ENCODE results near the gene SBK2. TPM values are rescaled to one million over a fixed set of nuclear protein-coding genes. Genes with fewer than 3 reads are reported as not detected.

The SBK2 gene
- total and polyA plus RNA-seq, 8 donors = not detected

DNA sequence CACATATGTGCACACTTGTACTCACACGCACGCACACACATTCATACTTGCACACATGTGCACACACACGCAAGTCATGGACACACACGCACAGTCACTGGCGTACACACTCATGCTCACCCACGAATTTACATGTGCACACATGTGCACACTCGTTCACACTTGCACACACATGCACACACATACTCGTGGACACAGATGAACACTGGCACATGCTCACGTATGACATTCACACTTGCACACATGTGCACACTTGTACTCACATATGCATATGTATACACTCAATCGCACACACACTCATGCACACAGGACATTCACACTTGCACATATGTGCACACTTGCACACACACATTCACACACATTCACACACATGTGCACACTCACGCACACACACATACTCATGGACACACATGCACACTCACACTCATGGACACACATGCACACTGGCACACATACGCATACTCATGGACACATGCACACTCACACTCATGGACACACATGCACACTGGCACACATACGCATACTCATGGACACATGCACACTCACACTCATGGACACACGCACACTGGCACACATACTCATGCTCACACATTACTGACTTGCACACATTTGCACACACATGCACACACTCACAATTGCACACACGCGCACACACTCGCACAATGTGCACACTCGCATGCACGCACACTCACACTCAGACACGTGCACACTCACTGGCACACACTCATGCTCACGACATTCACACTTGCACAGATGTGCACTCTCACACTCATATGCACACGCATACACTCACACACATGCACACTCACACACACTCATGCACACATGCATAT, 9.5 kb downstream of the SBK2 start:
- H3K4me3 ChIP-seq = no peak overlapping the region
- no peaks in the 10 kb centered on the region for H3K9me3 ChIP-seq
- peaks cover 8 to 26% (median 15%) of the 10 kb centered on the region in 4 donors for H3K4me1 ChIP-seq
- no peak for TF ChIP-seq POLR2A (IDR thresholded peaks at IDR 0.05)
- TF ChIP-seq, protein P1, sequence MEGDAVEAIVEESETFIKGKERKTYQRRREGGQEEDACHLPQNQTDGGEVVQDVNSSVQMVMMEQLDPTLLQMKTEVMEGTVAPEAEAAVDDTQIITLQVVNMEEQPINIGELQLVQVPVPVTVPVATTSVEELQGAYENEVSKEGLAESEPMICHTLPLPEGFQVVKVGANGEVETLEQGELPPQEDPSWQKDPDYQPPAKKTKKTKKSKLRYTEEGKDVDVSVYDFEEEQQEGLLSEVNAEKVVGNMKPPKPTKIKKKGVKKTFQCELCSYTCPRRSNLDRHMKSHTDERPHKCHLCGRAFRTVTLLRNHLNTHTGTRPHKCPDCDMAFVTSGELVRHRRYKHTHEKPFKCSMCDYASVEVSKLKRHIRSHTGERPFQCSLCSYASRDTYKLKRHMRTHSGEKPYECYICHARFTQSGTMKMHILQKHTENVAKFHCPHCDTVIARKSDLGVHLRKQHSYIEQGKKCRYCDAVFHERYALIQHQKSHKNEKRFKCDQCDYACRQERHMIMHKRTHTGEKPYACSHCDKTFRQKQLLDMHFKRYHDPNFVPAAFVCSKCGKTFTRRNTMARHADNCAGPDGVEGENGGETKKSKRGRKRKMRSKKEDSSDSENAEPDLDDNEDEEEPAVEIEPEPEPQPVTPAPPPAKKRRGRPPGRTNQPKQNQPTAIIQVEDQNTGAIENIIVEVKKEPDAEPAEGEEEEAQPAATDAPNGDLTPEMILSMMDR (IDR thresholded peaks at IDR 0.05) = no peak
- TF ChIP-seq POLR2AphosphoS5 (IDR thresholded peaks at IDR 0.05) = no peak
- no peak for TF ChIP-seq EP300 (IDR thresholded peaks at IDR 0.05)
- H3K27me3 ChIP-seq = peaks cover 0 to 37% (median 0%) of the 10 kb centered on the region in 3 donors
- no peak overlapping the region for H3K27ac ChIP-seq
- intact Hi-C loops (cut with DNase I; ENCODE audit: low total_unique reads) = no loop called here
- no peak for DNase-seq
- H3K36me3 ChIP-seq = no peaks in the 10 kb centered on the region
- 79 to 90% (median 81%) methylated on average over 21 to 22 of the region's 22 CpGs for WGBS, 5 donors

DNA sequence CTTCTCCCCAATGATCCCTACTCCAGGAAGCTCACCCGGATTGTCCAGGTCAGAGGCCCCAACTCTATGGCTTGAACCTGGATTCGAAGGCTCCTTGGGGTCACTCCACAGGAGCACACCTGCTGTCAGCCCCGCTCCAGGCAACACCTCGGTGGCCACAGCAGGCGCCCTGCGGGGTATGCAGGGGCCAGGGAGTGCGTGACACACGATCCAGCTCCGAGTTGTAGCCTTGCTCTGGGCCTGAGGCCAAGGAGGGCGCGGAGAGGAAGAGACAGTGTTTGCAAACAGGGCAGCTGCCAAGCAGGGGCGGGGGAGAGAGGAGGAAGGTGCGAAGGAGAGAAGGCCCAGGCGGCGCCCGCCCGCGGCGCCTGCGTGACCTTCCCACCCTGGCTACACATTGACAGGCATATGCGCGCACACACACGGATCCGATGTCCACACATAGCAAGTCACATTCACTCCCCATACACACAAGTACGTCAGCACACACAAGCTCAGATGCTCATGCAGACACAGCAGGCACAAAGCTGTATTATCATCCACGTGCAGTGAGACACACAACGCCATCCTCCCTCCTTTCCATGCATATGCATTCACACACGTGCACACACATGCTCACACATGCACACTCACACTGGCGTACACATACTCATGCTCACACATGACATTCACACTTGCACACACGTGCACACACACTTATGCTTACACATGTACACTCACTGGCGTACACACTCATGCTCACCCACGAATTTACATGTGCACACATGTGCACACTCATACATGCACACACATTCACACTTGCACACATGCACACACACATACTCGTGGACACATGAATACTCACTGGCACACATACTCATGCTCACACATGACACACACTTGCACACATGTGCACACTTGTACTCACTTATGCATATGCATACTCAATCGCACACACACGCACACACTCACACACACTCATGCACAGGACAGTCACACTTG, 10.4 kb downstream of the SBK2 start:
- intact Hi-C loops (cut with DNase I; ENCODE audit: low total_unique reads) = no loop called here
- Histone ChIP-seq H3K9me3 (no peaks in the 10 kb centered on the region), H3K27me3 (peaks cover 0 to 37% (median 0%) of the 10 kb centered on the region in 3 donors), H3K27ac (peak overlapping the region in 3 of 5 donors; percentile 24 to 59 (median 42)), H3K36me3 (no peaks in the 10 kb centered on the region), H3K4me1 (peaks cover 11 to 34% (median 18%) of the 10 kb centered on the region in 4 donors), H3K4me3 (no peak overlapping the region)
- WGBS, 5 donors = 23 to 33% (median 25%) methylated on average over 34 to 35 of the region's 35 CpGs
- TF ChIP-seq, protein P1 (IDR thresholded peaks at IDR 0.05) = no peak
- TF ChIP-seq POLR2AphosphoS5 (IDR thresholded peaks at IDR 0.05) (peak in 1 of 3 donors; percentile 43), POLR2A (IDR thresholded peaks at IDR 0.05) (no peak), EP300 (IDR thresholded peaks at IDR 0.05) (no peak)
- DNase-seq = peak; percentile 91 to 93

DNA sequence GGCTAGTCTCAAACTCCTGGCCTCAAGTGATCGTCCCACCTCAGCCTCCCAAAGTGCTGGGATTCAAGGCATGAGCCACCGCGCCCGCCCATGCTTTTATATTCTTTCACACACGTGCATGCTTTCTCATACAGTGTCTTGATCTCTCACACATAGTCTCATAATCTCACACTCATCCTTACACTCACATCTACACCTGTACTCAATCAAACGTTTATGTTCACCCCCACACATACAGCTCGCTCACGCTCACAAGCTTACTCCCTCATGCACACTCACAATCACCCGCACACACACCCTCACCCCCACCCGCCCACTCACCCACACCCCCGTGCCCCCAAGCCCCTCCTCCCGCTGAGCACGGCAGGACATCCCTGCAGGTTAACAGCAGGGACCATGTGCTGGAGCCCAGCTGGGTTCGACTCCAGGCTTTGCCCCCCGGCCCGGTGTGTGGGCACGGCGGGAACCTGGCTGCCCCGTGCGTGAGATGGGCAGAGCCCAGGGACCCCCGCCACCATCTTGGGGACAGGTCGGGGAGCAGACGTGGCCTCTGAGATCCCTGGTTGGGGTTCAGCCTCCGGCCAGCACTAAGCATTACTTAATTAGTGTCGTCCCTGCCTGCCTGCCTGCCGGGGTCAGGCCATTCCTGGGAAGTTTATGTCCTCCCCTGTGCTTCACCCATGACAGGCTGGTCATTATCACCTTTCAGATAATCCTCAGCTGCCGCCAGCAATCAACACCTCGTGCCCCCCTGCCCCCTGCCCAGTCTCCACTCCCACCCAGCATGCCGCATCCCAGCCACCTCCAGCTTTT, 11.4 kb downstream of the SBK2 start:
- TF ChIP-seq POLR2AphosphoS5 (IDR thresholded peaks at IDR 0.05) = no peak
- TF ChIP-seq, protein P1 (IDR thresholded peaks at IDR 0.05) = no peak
- no peak for TF ChIP-seq EP300 (IDR thresholded peaks at IDR 0.05)
- TF ChIP-seq POLR2A (IDR thresholded peaks at IDR 0.05) = no peak
- Histone ChIP-seq H3K27ac (no peak overlapping the region), H3K27me3 (peaks cover 0 to 31% (median 0%) of the 10 kb centered on the region in 3 donors), H3K4me1 (peaks cover 12 to 39% (median 22%) of the 10 kb centered on the region in 4 donors), H3K36me3 (no peaks in the 10 kb centered on the region), H3K4me3 (peak overlapping the region in 1 of 4 donors; percentile 4), H3K9me3 (no peaks in the 10 kb centered on the region)
- DNase-seq = no peak
- intact Hi-C loops (cut with DNase I; ENCODE audit: low total_unique reads) = no loop called here
- WGBS, 5 donors = 45 to 60% (median 56%) methylated on average over 19 to 29 of the region's 29 CpGs
